SK-N-SH (cell line): ENCODE data around the gene CACNA2D1. TPM values are rescaled to one million over a fixed set of nuclear protein-coding genes. Genes with fewer than 3 reads are reported as not detected.

Experiments
- CTCF ChIA-PET: fragments of 300-600, 350-600 bp; formaldehyde crosslinking; extraction: SDS; loops from one replicate; lab custom pipeline; 2021; lab: Yijun Ruan, JAX
- POLR2A ChIA-PET: fragments of 350-600 bp; sonication (Branson Sonifier 250); formaldehyde crosslinking; extraction: SDS; loops from one replicate; lab custom pipeline; 2020; ENCODE audit warnings: antibody characterized with exemption, inconsistent platforms; lab: Yijun Ruan, JAX
- DNase-seq: peaks from one replicate; pipeline ENCODE4 v3.0.0; 2012
- H2AFZ ChIP-seq: fragments of 200-600 bp; sonication (generic); 2 replicates; pipeline ENCODE4 v1.8.1; 2016; ENCODE audit warnings: antibody characterized with exemption, mild to moderate bottlenecking, low read depth
- H3F3A ChIP-seq: fragments of 200-600 bp; sonication (generic); replicated peaks from 2 replicates; pipeline ENCODE3; 2016; ENCODE audit warnings: antibody characterized with exemption, mild to moderate bottlenecking; ENCODE audit not compliant: insufficient read depth
- H3K27ac ChIP-seq, 2 experiments: fragments of 200-500 bp in 1 of 2; fragments of 200-600 bp in 1 of 2; sonication (Bioruptor generic) in 1 of 2; sonication (generic), shearing (Covaris generic) in 1 of 2; 2 replicates each; pipeline versions ENCODE4 v1.5.1 to v1.6.1; 2014 to 2016; ENCODE audit warnings: low read depth in 2 of 2, inconsistent platforms in 1 of 2, low read length in 1 of 2, mild to moderate bottlenecking in 1 of 2, mixed read lengths in 1 of 2
- H3K27me3 ChIP-seq: fragments of 200-600 bp; sonication (generic), shearing (Covaris generic); 2 replicates; pipeline ENCODE4 v1.6.1; 2016; ENCODE audit warnings: mixed run types; ENCODE audit not compliant: insufficient read depth
- H3K36me3 ChIP-seq, 2 experiments: fragments of 200-500 bp in 1 of 2; fragments of 200-600 bp in 1 of 2; sonication (Bioruptor generic) in 1 of 2; sonication (generic) in 1 of 2; replicated peaks in 1 of 2; 2 replicates each; pipeline versions ENCODE3 to v1.5.1; 2014 to 2016; ENCODE audit warnings: low read length in 1 of 2, mild to moderate bottlenecking in 1 of 2; ENCODE audit not compliant: insufficient read depth in 2 of 2, control insufficient read depth in 1 of 2
- H3K4me1 ChIP-seq, 2 experiments: fragments of 200-500 bp in 1 of 2; fragments of 200-600 bp in 1 of 2; sonication (Bioruptor generic) in 1 of 2; sonication (generic), shearing (Covaris generic) in 1 of 2; 2 replicates each; pipeline versions ENCODE4 v1.5.1 to v1.6.1; 2014 to 2016; ENCODE audit warnings: low read depth in 1 of 2, low read length in 1 of 2, mixed run types in 1 of 2; ENCODE audit not compliant: insufficient read depth in 2 of 2, control insufficient read depth in 1 of 2
- H3K4me2 ChIP-seq: fragments of 200-600 bp; sonication (generic), shearing (Covaris generic); 2 replicates; pipeline ENCODE4 v1.6.1; 2017; ENCODE audit warnings: mixed run types
- H3K4me3 ChIP-seq, 2 experiments: fragments of 200-500 bp in 1 of 2; fragments of 200-600 bp in 1 of 2; sonication (Bioruptor generic) in 1 of 2; sonication (generic), shearing (Covaris generic) in 1 of 2; 2 replicates each; pipeline versions ENCODE4 v1.5.1 to v1.8.1; 2014 to 2016; ENCODE audit warnings: low read depth in 2 of 2, inconsistent platforms in 1 of 2, low read length in 1 of 2, mild to moderate bottlenecking in 1 of 2, mixed read lengths in 1 of 2, moderate library complexity in 1 of 2
- H3K79me2 ChIP-seq: fragments of 200-600 bp; sonication (generic); 2 replicates; pipeline ENCODE4 v1.8.1; 2017; ENCODE audit warnings: mild to moderate bottlenecking; ENCODE audit not compliant: insufficient read depth
- H3K9ac ChIP-seq: fragments of 200-600 bp; sonication (generic); 2 replicates; pipeline ENCODE4 v1.6.1; 2017; ENCODE audit warnings: mixed run types
- H3K9me2 ChIP-seq: fragments of 200-600 bp; sonication (generic); 2 replicates; pipeline ENCODE4 v1.6.1; 2017; ENCODE audit warnings: mixed run types
- H3K9me3 ChIP-seq: fragments of 200-600 bp; sonication (generic); 2 replicates; pipeline ENCODE4 v1.6.1; 2017; ENCODE audit warnings: mixed run types, mild to moderate bottlenecking, moderate library complexity
- H4K20me1 ChIP-seq: fragments of 200-600 bp; sonication (generic); 2 replicates; pipeline ENCODE4 v1.6.1; 2017; ENCODE audit warnings: mild to moderate bottlenecking, mixed run types; ENCODE audit not compliant: insufficient read depth
- CTCF ChIP-seq: fragments of 200-600 bp; sonication (generic); IDR thresholded peaks from 2 replicates; pipeline ENCODE4 v1.6.1; 2017; ENCODE audit warnings: antibody characterized with exemption, mild to moderate bottlenecking, moderate library complexity
- EZH2phosphoT487 ChIP-seq: fragments of 200-600 bp; sonication (generic); IDR thresholded peaks from 2 replicates; pipeline ENCODE4 v1.6.1; 2017; ENCODE audit warnings: low read depth, mixed run types, mild to moderate bottlenecking, antibody characterized with exemption, moderate library complexity, borderline replicate concordance
- NFIC ChIP-seq: IDR thresholded peaks from 2 replicates; pipeline ENCODE4 v1.4.0; 2012; ENCODE audit warnings: borderline replicate concordance
- RFX5 ChIP-seq: IDR thresholded peaks from 2 replicates; pipeline ENCODE4 v1.6.1; 2012; ENCODE audit warnings: mild to moderate bottlenecking, improper control_type of control experiment, low read length
- RXRA ChIP-seq: IDR thresholded peaks from 2 replicates; pipeline ENCODE4 v1.4.0; 2012; ENCODE audit warnings: low read depth, mild to moderate bottlenecking, borderline replicate concordance
- SIN3A ChIP-seq: IDR thresholded peaks from 2 replicates; pipeline ENCODE4 v1.6.1; 2012; ENCODE audit warnings: low read depth, mild to moderate bottlenecking, low read length, moderate library complexity, borderline replicate concordance
- TCF12 ChIP-seq: IDR thresholded peaks from 2 replicates; pipeline ENCODE4 v1.4.0; 2012
- TEAD4 ChIP-seq: IDR thresholded peaks from 2 replicates; pipeline ENCODE4 v1.4.0; 2012; ENCODE audit warnings: mild to moderate bottlenecking, borderline replicate concordance; ENCODE audit not compliant: insufficient read depth
- USF2 ChIP-seq: fragments of 150-350 bp; IDR thresholded peaks from 2 replicates; pipeline ENCODE4 v1.6.1; 2017; ENCODE audit warnings: antibody characterized with exemption, low read length, low read depth, borderline replicate concordance
- YY1 ChIP-seq: IDR thresholded peaks from 2 replicates; pipeline ENCODE4 v1.4.0; 2012; ENCODE audit warnings: low read depth, mild to moderate bottlenecking
- WGBS: methylation state at CpG from one replicate; pipeline ENCODE4 v1.1.6; 2017; ENCODE audit warnings: low lambda C conversion rate; 5-methylcytosine and 5-hydroxymethylcytosine counted together
- polyA plus RNA-seq, 3 experiments: library from polyadenylated mRNA; depleted of rRNA; stranded (reverse); fragments of >200 nt; gene quantifications; 2 replicates each; pipeline ENCODE4 v1.2.3, GENCODE V29; 2012
- TF ChIP-seq, protein P1 (sequence below): IDR thresholded peaks from 2 replicates; pipeline ENCODE4 v1.4.0; 2012; ENCODE audit warnings: low read depth, borderline replicate concordance
- TF ChIP-seq, protein P2 (sequence below): IDR thresholded peaks from 2 replicates; pipeline ENCODE4; 2012

Gene CACNA2D1
- polyA plus RNA-seq, 1 of the 3 experiments (the other 2 are of a cell fraction): 3.4 TPM

DNA sequence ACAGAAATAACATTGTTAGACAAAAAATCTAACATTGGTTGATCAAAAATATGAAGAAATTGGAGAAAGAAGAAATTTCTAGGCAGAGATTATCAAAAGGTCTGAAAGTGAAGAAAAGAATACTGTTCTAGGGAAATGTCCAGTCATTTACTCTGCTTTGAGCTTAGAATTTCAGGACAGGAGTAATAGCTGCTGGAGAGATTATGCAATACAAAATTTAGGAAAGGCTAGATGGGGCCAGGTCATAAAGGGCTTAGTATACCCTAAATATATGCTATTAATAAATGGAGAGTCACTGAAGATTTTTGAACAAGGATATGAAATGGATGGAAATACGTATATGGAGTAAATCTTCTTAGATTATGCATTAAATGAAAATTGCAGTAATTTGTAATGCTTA, 279.2 kb downstream of the CACNA2D1 start:
- H3K4me3 ChIP-seq: no peak overlapping the region
- H3K79me2 ChIP-seq: no peaks in the 10 kb centered on the region
- 94% methylated on average over 1 of the region's 1 CpG for WGBS
- H3K36me3 ChIP-seq: peaks cover 0 to 7% of the 10 kb centered on the region in 2 experiments
- H3K27me3 ChIP-seq: no peaks in the 10 kb centered on the region
- H3K27ac ChIP-seq: no peak overlapping the region; a peak in 1 of 4 replicates
- ChIA-PET CTCF (interaction anchor here (0.6 to 2.1 kb wide), 12 partner anchors 9 to 317 kb away, joined by 3 to 10 read pairs (median 4); no protein-coding TSS in a partner anchor), POLR2A (no interaction called here)
- no peaks in the 10 kb centered on the region for H4K20me1 ChIP-seq
- peaks cover 0 to 5% of the 10 kb centered on the region in 2 experiments; a peak in 1 of 4 replicates for H3K4me1 ChIP-seq
- TF ChIP-seq, protein P1, sequence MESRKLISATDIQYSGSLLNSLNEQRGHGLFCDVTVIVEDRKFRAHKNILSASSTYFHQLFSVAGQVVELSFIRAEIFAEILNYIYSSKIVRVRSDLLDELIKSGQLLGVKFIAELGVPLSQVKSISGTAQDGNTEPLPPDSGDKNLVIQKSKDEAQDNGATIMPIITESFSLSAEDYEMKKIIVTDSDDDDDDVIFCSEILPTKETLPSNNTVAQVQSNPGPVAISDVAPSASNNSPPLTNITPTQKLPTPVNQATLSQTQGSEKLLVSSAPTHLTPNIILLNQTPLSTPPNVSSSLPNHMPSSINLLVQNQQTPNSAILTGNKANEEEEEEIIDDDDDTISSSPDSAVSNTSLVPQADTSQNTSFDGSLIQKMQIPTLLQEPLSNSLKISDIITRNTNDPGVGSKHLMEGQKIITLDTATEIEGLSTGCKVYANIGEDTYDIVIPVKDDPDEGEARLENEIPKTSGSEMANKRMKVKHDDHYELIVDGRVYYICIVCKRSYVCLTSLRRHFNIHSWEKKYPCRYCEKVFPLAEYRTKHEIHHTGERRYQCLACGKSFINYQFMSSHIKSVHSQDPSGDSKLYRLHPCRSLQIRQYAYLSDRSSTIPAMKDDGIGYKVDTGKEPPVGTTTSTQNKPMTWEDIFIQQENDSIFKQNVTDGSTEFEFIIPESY: no peak
- no peak for TF ChIP-seq YY1
- TF ChIP-seq TCF12: no peak
- TF ChIP-seq CTCF: no peak
- TF ChIP-seq TEAD4: no peak
- no peak for TF ChIP-seq NFIC
- TF ChIP-seq, protein P2, sequence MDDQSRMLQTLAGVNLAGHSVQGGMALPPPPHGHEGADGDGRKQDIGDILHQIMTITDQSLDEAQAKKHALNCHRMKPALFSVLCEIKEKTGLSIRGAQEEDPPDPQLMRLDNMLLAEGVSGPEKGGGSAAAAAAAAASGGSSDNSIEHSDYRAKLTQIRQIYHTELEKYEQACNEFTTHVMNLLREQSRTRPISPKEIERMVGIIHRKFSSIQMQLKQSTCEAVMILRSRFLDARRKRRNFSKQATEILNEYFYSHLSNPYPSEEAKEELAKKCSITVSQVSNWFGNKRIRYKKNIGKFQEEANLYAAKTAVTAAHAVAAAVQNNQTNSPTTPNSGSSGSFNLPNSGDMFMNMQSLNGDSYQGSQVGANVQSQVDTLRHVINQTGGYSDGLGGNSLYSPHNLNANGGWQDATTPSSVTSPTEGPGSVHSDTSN: no peak
- no peaks in the 10 kb centered on the region for H3F3A ChIP-seq
- no peak overlapping the region for H3K9ac ChIP-seq
- H2AFZ ChIP-seq: no peak overlapping the region
- no peaks in the 10 kb centered on the region for H3K9me3 ChIP-seq
- DNase-seq: no peak
- H3K9me2 ChIP-seq: no peaks in the 10 kb centered on the region
- H3K4me2 ChIP-seq: no peak overlapping the region

DNA sequence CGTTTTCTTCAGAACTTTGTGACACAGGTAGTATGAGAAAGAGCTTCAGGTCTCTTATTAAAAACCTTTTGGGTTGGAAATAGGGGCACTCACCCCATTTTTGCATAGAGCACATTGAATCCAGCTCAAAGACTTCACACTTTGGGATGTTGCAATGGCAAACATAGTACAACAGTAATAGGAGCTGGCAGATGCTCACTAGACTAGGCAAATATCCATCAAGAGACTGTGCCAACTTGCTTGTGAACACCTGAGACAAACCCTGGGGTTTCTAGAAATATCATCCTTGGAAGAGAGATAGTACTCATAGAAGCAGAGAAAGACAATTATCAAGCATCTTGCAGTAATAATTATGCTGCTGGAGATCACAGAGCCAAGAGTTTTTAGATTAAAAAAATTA, 280.0 kb downstream of the CACNA2D1 start:
- 86% methylated on average over 1 of the region's 1 CpG for WGBS
- POLR2A ChIA-PET: no interaction called here
- no peak for TF ChIP-seq USF2
- TF ChIP-seq RFX5: no peak
- no peak for TF ChIP-seq SIN3A
- no peak for TF ChIP-seq EZH2phosphoT487
- TF ChIP-seq RXRA: no peak
- TF ChIP-seq, protein P2: no peak

More for the DNA sequence above, 280.0 kb downstream of the CACNA2D1 start:
- no peak overlapping the region for H3K9ac ChIP-seq
- H3K4me1 ChIP-seq: peaks cover 0 to 5% of the 10 kb centered on the region in 2 experiments; a peak in 1 of 4 replicates
- no peak overlapping the region for H2AFZ ChIP-seq
- no peak overlapping the region for H3K27ac ChIP-seq
- no peak for DNase-seq
- H3K36me3 ChIP-seq: peaks cover 0 to 2% of the 10 kb centered on the region in 2 experiments
- H3K4me3 ChIP-seq: no peak overlapping the region
- no peaks in the 10 kb centered on the region for H3K9me3 ChIP-seq
- H3K9me2 ChIP-seq: no peaks in the 10 kb centered on the region
- H3K4me2 ChIP-seq: no peak overlapping the region
- no peaks in the 10 kb centered on the region for H3F3A ChIP-seq
- no peaks in the 10 kb centered on the region for H4K20me1 ChIP-seq
- CTCF ChIA-PET: interaction anchor here (1.0 to 2.2 kb wide), 7 partner anchors 8 to 318 kb away, joined by 3 to 10 read pairs (median 3); no protein-coding TSS in a partner anchor
- H3K27me3 ChIP-seq: no peaks in the 10 kb centered on the region
- H3K79me2 ChIP-seq: no peaks in the 10 kb centered on the region
